Measurements from ENCODE around the gene PRDM15.

DNA sequence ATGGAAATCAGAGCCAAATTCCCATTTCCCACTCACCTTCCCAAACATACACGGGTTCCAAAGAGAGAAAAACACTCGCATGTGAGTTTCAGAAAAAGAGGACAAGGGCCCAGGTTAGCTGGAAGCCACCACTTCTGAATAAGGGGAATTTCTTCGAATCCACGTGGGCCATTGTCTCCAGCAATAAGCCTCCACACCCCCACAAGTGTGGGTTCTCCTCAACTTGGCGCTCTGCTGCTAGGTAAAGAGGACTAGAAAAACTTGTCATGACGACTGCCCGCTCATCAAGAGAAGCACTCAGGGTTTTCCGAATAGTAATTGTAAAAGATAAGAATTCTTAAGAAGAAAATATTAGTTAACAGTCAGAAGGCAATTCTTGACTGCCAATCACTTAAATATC is 30.6 kb downstream of the PRDM15 start:
- TF ChIP-seq, protein P1, sequence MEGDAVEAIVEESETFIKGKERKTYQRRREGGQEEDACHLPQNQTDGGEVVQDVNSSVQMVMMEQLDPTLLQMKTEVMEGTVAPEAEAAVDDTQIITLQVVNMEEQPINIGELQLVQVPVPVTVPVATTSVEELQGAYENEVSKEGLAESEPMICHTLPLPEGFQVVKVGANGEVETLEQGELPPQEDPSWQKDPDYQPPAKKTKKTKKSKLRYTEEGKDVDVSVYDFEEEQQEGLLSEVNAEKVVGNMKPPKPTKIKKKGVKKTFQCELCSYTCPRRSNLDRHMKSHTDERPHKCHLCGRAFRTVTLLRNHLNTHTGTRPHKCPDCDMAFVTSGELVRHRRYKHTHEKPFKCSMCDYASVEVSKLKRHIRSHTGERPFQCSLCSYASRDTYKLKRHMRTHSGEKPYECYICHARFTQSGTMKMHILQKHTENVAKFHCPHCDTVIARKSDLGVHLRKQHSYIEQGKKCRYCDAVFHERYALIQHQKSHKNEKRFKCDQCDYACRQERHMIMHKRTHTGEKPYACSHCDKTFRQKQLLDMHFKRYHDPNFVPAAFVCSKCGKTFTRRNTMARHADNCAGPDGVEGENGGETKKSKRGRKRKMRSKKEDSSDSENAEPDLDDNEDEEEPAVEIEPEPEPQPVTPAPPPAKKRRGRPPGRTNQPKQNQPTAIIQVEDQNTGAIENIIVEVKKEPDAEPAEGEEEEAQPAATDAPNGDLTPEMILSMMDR (IDR thresholded peaks at IDR 0.05): no peak
- no peak for TF ChIP-seq POLR2A (IDR thresholded peaks at IDR 0.05)
- no peak for TF ChIP-seq POLR2AphosphoS5 (IDR thresholded peaks at IDR 0.05)

Data from suprapubic skin (tissue), 4 donors.